ENCODE measurements around the gene UBE2L5.

DNA sequence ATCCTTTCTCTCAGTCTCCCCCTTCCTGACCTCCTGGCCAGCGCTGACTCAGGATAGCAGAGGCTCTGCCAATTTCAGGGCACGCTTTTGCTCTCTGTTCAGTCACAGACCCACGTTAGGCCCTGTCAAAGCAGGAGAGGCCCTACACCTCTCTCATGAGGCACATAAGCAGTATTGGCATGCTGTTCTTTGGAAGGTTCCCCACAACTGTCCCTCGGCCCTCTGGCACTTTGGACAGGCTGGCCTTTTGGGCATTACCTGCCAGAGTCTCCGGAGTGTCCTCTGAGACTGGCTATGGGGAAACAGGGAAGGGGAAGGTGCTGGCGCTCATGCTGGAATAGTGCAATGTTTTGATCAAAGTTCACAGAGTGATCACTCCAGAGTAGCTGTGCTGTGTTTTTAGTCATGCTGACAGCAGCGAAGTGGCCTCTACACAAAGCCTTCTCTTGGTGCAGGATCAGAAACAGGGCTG, 23.7 kb upstream of the UBE2L5 start:
- TF ChIP-seq POLR2A (IDR thresholded peaks at IDR 0.05; ENCODE audit: low read depth, low read length) (no peak), MXI1 (IDR thresholded peaks at IDR 0.05; ENCODE audit: borderline replicate concordance, low read depth, low read length) (no peak), FOS (IDR thresholded peaks at IDR 0.05; ENCODE audit: low read depth, low read length) (no peak), RCOR1 (IDR thresholded peaks at IDR 0.05; ENCODE audit: insufficient replicate concordance, low read length) (no peak), CHD1 (IDR thresholded peaks at IDR 0.05; ENCODE audit: low read depth, low read length) (no peak)
- TF ChIP-seq, protein P1, sequence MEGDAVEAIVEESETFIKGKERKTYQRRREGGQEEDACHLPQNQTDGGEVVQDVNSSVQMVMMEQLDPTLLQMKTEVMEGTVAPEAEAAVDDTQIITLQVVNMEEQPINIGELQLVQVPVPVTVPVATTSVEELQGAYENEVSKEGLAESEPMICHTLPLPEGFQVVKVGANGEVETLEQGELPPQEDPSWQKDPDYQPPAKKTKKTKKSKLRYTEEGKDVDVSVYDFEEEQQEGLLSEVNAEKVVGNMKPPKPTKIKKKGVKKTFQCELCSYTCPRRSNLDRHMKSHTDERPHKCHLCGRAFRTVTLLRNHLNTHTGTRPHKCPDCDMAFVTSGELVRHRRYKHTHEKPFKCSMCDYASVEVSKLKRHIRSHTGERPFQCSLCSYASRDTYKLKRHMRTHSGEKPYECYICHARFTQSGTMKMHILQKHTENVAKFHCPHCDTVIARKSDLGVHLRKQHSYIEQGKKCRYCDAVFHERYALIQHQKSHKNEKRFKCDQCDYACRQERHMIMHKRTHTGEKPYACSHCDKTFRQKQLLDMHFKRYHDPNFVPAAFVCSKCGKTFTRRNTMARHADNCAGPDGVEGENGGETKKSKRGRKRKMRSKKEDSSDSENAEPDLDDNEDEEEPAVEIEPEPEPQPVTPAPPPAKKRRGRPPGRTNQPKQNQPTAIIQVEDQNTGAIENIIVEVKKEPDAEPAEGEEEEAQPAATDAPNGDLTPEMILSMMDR (conservative IDR thresholded peaks at IDR 0.05; ENCODE audit: low read depth, low read length): no peak
- TF ChIP-seq, protein P2, sequence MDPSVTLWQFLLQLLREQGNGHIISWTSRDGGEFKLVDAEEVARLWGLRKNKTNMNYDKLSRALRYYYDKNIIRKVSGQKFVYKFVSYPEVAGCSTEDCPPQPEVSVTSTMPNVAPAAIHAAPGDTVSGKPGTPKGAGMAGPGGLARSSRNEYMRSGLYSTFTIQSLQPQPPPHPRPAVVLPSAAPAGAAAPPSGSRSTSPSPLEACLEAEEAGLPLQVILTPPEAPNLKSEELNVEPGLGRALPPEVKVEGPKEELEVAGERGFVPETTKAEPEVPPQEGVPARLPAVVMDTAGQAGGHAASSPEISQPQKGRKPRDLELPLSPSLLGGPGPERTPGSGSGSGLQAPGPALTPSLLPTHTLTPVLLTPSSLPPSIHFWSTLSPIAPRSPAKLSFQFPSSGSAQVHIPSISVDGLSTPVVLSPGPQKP (IDR thresholded peaks at IDR 0.05; ENCODE audit: borderline replicate concordance, low read depth, low read length): no peak
